ENCODE measurements around the gene AQP12A. TPM values are rescaled to one million over a fixed set of nuclear protein-coding genes. Genes with fewer than 3 reads are reported as not detected.

AQP12A gene
- total RNA-seq, 5 donors from 2014 or later (not counting 1 experiment from before 2014, with no cell fraction given): not detected

- POLR2A ChIA-PET: no interaction called here
- Mint-ChIP-seq H3K27ac (no peak overlapping the region), H3K27me3 (no peaks in the 10 kb centered on the region), H3K9me3 (no peaks in the 10 kb centered on the region), H3K4me1 (no peaks in the 10 kb centered on the region), H3K4me3 (no peak overlapping the region), H3K36me3 (no peaks in the 10 kb centered on the region)
- no peak overlapping the region for H3K4me3 ChIP-seq (ENCODE audit: control insufficient read depth in 1 of 2, extremely low read depth in 1 of 2, low read length in 1 of 2)
- H3K36me3 ChIP-seq (ENCODE audit: control insufficient read depth in 2 of 2, extremely low read depth in 1 of 2, insufficient read depth in 1 of 2, low read length in 1 of 2): no peaks in the 10 kb centered on the region
- CTCF ChIA-PET: no interaction called here
- ATAC-seq (replicated peaks in 1 of 4) (no peak), DNase-seq (no peak)
- 84% methylated on average over 15 of the region's 25 CpGs for WGBS (ENCODE audit: insufficient coverage)
- no peak overlapping the region for H3K27ac ChIP-seq (ENCODE audit: low read length)
- H3K4me1 ChIP-seq (ENCODE audit: control insufficient read depth in 1 of 2, extremely low read depth in 1 of 2, insufficient read depth in 2 of 2, low read length in 2 of 2): no peaks in the 10 kb centered on the region
- no peaks in the 10 kb centered on the region for H3K9me3 ChIP-seq
- peaks cover 0 to 54% of the 10 kb centered on the region in 2 experiments for H3K27me3 ChIP-seq (replicated peaks in 1 of 2; ENCODE audit: control insufficient read depth in 2 of 2, extremely low read depth in 1 of 2, insufficient read depth in 2 of 2, low read length in 1 of 2)
Observed at GRCh38 chr2:240720686-240721595, 29.3 kb downstream of the AQP12A start.

DNA sequence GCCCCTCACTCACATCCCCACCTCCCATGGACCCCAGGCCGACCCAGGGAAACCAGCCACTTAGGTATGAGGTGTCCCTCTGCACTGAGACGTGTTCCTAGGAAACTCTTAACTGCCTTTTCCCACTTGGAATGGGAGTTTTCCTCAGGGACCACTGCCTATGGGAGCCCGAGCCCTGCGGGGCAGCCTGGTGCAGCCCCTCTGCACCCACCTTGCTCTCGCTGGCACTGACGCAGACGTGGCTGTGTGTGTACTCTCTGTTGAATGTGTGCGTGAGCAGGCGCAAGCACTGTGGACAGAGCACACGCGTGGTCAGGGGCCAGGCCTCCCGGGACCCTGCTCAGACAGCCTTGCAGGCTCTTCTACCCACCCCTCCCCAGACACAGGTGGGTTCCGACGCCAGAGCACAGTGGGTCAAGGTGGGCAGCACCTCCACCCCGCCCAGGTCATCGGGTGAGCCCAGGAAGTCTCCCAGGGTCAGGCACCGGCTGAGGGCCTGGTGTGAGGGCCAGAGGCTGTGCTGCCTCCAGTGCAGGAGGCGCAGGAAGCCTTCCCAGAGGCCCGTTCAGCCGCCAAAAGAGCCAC lies 30.0 kb downstream of the AQP12A start:
- POLR2A ChIA-PET: no interaction called here
- H3K4me1 Mint-ChIP-seq: no peaks in the 10 kb centered on the region

GRCh38 chr2:240722376-240722775 lies 30.7 kb downstream of the AQP12A start:
- no peak for DNase-seq
- WGBS (ENCODE audit: insufficient coverage): 82% methylated on average over 14 of the region's 16 CpGs
- CTCF ChIA-PET: no interaction called here

More for the DNA sequence above, 30.0 kb downstream of the AQP12A start:
- Histone ChIP-seq H3K9me3 (no peaks in the 10 kb centered on the region), H3K36me3 (ENCODE audit: control insufficient read depth in 2 of 2, extremely low read depth in 1 of 2, insufficient read depth in 1 of 2, low read length in 1 of 2) (no peaks in the 10 kb centered on the region), H3K27me3 (replicated peaks in 1 of 2; ENCODE audit: control insufficient read depth in 2 of 2, extremely low read depth in 1 of 2, insufficient read depth in 2 of 2, low read length in 1 of 2) (peaks cover 0 to 51% of the 10 kb centered on the region in 2 experiments), H3K4me3 (ENCODE audit: control insufficient read depth in 1 of 2, extremely low read depth in 1 of 2, low read length in 1 of 2) (no peak overlapping the region), H3K27ac (ENCODE audit: low read length) (no peak overlapping the region), H3K4me1 (ENCODE audit: control insufficient read depth in 1 of 2, extremely low read depth in 1 of 2, insufficient read depth in 2 of 2, low read length in 2 of 2) (no peaks in the 10 kb centered on the region)
- Mint-ChIP-seq H3K27me3 (no peaks in the 10 kb centered on the region), H3K27ac (no peak overlapping the region), H3K36me3 (no peaks in the 10 kb centered on the region), H3K9me3 (no peaks in the 10 kb centered on the region), H3K4me3 (no peak overlapping the region)
- DNase-seq: no peak
- 83% methylated on average over 11 of the region's 20 CpGs for WGBS (ENCODE audit: insufficient coverage)
- CTCF ChIA-PET: no interaction called here
- no peak for ATAC-seq (replicated peaks in 1 of 4)

DNA sequence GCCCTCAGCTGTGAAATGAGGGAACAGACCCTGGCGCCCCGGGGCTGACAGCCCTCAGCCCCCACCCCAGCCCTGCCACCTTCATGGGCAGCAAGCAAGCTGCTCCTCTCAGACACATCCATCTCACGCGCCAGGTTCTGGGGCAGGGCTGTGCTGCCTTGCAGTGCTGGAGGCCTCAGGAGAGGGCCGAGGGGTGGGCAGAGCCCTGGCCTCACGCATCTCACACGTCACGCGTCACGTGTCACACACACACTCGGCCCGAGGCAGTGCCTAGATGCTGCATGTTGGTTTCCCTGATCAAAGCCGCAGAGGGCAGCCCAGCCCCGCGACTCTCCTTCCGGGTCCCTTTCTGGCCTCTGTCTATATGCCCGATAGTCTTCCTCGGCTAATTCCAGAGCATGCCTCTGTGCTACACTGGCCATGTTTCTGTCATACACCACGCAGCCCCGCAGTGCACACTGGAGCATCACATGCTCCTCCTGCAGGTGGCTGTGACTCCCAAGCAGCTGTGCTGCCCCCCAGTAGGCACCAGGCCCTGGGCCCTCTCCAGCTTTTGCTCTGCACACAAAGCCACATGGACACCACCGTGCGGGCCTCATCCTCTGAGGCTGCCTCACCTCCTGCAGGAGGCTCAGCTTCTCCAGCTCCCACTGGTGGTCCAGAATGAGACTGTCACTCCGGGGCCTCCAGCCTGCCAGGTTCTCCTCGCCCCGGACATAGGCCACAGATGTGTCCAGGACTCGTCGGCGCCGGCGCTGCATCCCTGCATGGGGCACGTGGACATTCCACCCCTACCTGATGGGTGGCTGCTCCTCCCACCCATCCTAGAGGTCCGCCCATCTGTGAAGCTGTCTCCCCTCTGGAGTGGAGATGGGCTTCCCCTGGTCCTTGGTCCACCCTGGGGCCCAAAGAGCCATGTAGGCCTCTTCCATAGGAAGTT lies 31.4 kb downstream of the AQP12A start:
- Histone ChIP-seq H3K4me1 (ENCODE audit: control insufficient read depth in 1 of 2, extremely low read depth in 1 of 2, insufficient read depth in 2 of 2, low read length in 2 of 2) (no peaks in the 10 kb centered on the region), H3K9me3 (no peaks in the 10 kb centered on the region), H3K27me3 (replicated peaks in 1 of 2; ENCODE audit: control insufficient read depth in 2 of 2, extremely low read depth in 1 of 2, insufficient read depth in 2 of 2, low read length in 1 of 2) (peaks cover 0 to 49% of the 10 kb centered on the region in 2 experiments), H3K27ac (ENCODE audit: low read length) (no peak overlapping the region), H3K36me3 (ENCODE audit: control insufficient read depth in 2 of 2, extremely low read depth in 1 of 2, insufficient read depth in 1 of 2, low read length in 1 of 2) (no peaks in the 10 kb centered on the region), H3K4me3 (ENCODE audit: control insufficient read depth in 1 of 2, extremely low read depth in 1 of 2, low read length in 1 of 2) (no peak overlapping the region)
- ChIA-PET CTCF (interaction anchor here in 1 of 2 donors (0.5 kb wide), 1 partner anchor 1298 kb away, joined by 6 read pairs; no protein-coding TSS in a partner anchor), POLR2A (no interaction called here)
- H3K4me3 Mint-ChIP-seq: no peak overlapping the region
- ATAC-seq (replicated peaks in 1 of 4): no peak
- no peaks in the 10 kb centered on the region for H3K36me3 Mint-ChIP-seq
- 93% methylated on average over 26 of the region's 32 CpGs for whole genome bisulfite sequencing (ENCODE audit: insufficient coverage)
- H3K27ac Mint-ChIP-seq: no peak overlapping the region
- H3K9me3 Mint-ChIP-seq: no peaks in the 10 kb centered on the region
- H3K4me1 Mint-ChIP-seq: no peaks in the 10 kb centered on the region
- H3K27me3 Mint-ChIP-seq: no peaks in the 10 kb centered on the region
- no peak for DNase-seq

More at GRCh38 chr2:240722376-240722775, 30.7 kb downstream of the AQP12A start:
- Histone ChIP-seq H3K27me3 (replicated peaks in 1 of 2; ENCODE audit: control insufficient read depth in 2 of 2, extremely low read depth in 1 of 2, insufficient read depth in 2 of 2, low read length in 1 of 2) (peaks cover 0 to 47% of the 10 kb centered on the region in 2 experiments), H3K4me3 (ENCODE audit: control insufficient read depth in 1 of 2, extremely low read depth in 1 of 2, low read length in 1 of 2) (no peak overlapping the region), H3K4me1 (ENCODE audit: control insufficient read depth in 1 of 2, extremely low read depth in 1 of 2, insufficient read depth in 2 of 2, low read length in 2 of 2) (no peaks in the 10 kb centered on the region), H3K9me3 (no peaks in the 10 kb centered on the region), H3K36me3 (ENCODE audit: control insufficient read depth in 2 of 2, extremely low read depth in 1 of 2, insufficient read depth in 1 of 2, low read length in 1 of 2) (no peaks in the 10 kb centered on the region), H3K27ac (ENCODE audit: low read length) (no peak overlapping the region)
- no peak overlapping the region for H3K4me3 Mint-ChIP-seq
- H3K9me3 Mint-ChIP-seq: no peaks in the 10 kb centered on the region
- no peak overlapping the region for H3K27ac Mint-ChIP-seq
- no peaks in the 10 kb centered on the region for H3K27me3 Mint-ChIP-seq
- no peaks in the 10 kb centered on the region for H3K4me1 Mint-ChIP-seq
- no peak for ATAC-seq (replicated peaks in 1 of 4)
- H3K36me3 Mint-ChIP-seq: no peaks in the 10 kb centered on the region
- POLR2A ChIA-PET: no interaction called here

DNA sequence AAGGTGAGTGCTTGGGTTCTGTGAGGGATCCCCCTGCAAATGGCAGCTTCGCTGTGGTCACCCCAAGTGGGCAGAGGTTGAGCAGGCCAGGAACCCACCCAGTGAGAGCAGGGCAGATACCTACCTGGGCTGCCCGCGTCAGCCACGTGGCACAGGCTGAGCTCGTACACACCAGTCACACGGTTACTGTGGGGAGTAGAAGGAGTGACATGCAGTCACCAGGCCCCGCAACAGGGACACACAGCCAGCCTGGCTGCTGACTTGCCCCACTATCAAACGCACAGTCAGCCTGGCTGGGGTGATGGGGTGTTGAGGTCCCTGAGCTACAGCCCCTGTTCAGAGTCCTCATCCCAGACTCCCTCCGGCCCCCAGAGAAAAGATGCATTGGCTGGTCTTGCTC lies 32.2 kb downstream of the AQP12A start:
- H3K27ac Mint-ChIP-seq: no peak overlapping the region
- H3K4me3 ChIP-seq (ENCODE audit: control insufficient read depth in 1 of 2, extremely low read depth in 1 of 2, low read length in 1 of 2): no peak overlapping the region
- no peaks in the 10 kb centered on the region for H3K36me3 ChIP-seq (ENCODE audit: control insufficient read depth in 2 of 2, extremely low read depth in 1 of 2, insufficient read depth in 1 of 2, low read length in 1 of 2)
- WGBS (ENCODE audit: insufficient coverage): 82% methylated on average over 5 of the region's 9 CpGs
- DNase-seq (no peak), ATAC-seq (replicated peaks in 1 of 4) (no peak)
- H3K27me3 Mint-ChIP-seq: no peaks in the 10 kb centered on the region
- ChIA-PET CTCF (no interaction called here), POLR2A (no interaction called here)
- peaks cover 0 to 44% of the 10 kb centered on the region in 2 experiments for H3K27me3 ChIP-seq (replicated peaks in 1 of 2; ENCODE audit: control insufficient read depth in 2 of 2, extremely low read depth in 1 of 2, insufficient read depth in 2 of 2, low read length in 1 of 2)
- H3K9me3 ChIP-seq: no peaks in the 10 kb centered on the region
- no peaks in the 10 kb centered on the region for H3K9me3 Mint-ChIP-seq
- no peaks in the 10 kb centered on the region for H3K4me1 ChIP-seq (ENCODE audit: control insufficient read depth in 1 of 2, extremely low read depth in 1 of 2, insufficient read depth in 2 of 2, low read length in 2 of 2)
- no peaks in the 10 kb centered on the region for H3K4me1 Mint-ChIP-seq
- H3K36me3 Mint-ChIP-seq: no peaks in the 10 kb centered on the region
- H3K27ac ChIP-seq (ENCODE audit: low read length): no peak overlapping the region
- H3K4me3 Mint-ChIP-seq: no peak overlapping the region

GRCh38 chr2:240724431-240724830 lies 32.8 kb downstream of the AQP12A start:
- ChIA-PET CTCF (no interaction called here), POLR2A (no interaction called here)
- Histone ChIP-seq H3K27me3 (replicated peaks in 1 of 2; ENCODE audit: control insufficient read depth in 2 of 2, extremely low read depth in 1 of 2, insufficient read depth in 2 of 2, low read length in 1 of 2) (peaks cover 0 to 41% of the 10 kb centered on the region in 2 experiments), H3K9me3 (no peaks in the 10 kb centered on the region), H3K27ac (ENCODE audit: low read length) (no peak overlapping the region), H3K4me1 (ENCODE audit: control insufficient read depth in 1 of 2, extremely low read depth in 1 of 2, insufficient read depth in 2 of 2, low read length in 2 of 2) (no peaks in the 10 kb centered on the region), H3K36me3 (ENCODE audit: control insufficient read depth in 2 of 2, extremely low read depth in 1 of 2, insufficient read depth in 1 of 2, low read length in 1 of 2) (no peaks in the 10 kb centered on the region), H3K4me3 (ENCODE audit: control insufficient read depth in 1 of 2, extremely low read depth in 1 of 2, low read length in 1 of 2) (no peak overlapping the region)
- H3K9me3 Mint-ChIP-seq: no peaks in the 10 kb centered on the region
- no peak overlapping the region for H3K27ac Mint-ChIP-seq
- ATAC-seq (replicated peaks in 1 of 4): no peak
- no peaks in the 10 kb centered on the region for H3K36me3 Mint-ChIP-seq
- no peaks in the 10 kb centered on the region for H3K27me3 Mint-ChIP-seq
- DNase-seq: no peak
- no peak overlapping the region for H3K4me3 Mint-ChIP-seq
- H3K4me1 Mint-ChIP-seq: no peaks in the 10 kb centered on the region
- 94% methylated on average over 10 of the region's 10 CpGs for WGBS (ENCODE audit: insufficient coverage)

All from T-cell (primary cell).